ENCODE data around the gene AAK1.
"Not testable (repeated sequence)": the region's sequence is repeated elsewhere in the genome, so short reads cannot be mapped to it uniquely, and the experiment has no call there.

Gene AAK1

DNA sequence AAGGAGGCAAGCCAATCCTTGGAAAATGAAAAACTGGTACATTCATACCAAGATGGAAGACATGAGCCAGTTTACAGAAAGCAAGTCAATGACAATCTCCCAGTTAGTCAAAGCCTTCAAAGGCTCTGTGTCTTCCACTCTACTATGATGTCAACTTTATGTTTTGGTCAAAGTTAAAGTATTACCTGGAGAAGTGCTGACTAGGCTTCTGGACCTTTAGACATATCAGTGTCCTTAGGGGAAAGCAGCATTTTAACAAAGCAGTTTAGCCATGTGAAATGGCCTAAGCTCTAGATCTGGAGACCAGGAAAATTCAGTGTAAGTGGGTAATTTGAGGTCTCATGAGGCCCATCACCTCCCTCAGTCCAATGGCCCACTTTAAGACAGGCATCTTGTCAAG, 30.8 kb downstream of the AAK1 start:
- DNase-seq (ENCODE audit: low read depth), result no peak
- no peak overlapping the region for H3K4me3 ChIP-seq (ENCODE audit: low read depth, low read length)
- TF ChIP-seq, protein P1, sequence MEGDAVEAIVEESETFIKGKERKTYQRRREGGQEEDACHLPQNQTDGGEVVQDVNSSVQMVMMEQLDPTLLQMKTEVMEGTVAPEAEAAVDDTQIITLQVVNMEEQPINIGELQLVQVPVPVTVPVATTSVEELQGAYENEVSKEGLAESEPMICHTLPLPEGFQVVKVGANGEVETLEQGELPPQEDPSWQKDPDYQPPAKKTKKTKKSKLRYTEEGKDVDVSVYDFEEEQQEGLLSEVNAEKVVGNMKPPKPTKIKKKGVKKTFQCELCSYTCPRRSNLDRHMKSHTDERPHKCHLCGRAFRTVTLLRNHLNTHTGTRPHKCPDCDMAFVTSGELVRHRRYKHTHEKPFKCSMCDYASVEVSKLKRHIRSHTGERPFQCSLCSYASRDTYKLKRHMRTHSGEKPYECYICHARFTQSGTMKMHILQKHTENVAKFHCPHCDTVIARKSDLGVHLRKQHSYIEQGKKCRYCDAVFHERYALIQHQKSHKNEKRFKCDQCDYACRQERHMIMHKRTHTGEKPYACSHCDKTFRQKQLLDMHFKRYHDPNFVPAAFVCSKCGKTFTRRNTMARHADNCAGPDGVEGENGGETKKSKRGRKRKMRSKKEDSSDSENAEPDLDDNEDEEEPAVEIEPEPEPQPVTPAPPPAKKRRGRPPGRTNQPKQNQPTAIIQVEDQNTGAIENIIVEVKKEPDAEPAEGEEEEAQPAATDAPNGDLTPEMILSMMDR (conservative IDR thresholded peaks at IDR 0.05; ENCODE audit: low read depth, low read length), result no peak

DNA sequence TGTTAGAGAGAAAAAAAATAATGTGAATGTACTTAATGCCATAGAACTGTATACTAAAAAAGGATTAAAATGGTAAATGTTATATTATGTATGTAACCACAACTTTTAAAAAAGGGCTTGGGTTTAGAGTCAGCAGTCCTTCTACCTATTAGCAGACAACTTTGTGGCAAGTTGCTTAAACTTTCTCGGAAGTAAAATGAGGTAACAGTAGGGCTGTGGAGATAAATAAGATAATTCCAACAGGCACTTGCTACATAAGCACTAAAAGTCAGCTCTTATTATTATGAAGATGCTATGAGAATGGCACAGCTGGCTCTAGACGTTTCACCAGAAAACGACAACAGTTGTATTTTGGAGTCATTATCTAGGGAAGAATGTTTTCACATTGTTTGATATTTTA, 31.3 kb downstream of the AAK1 start:
- H3K4me3 ChIP-seq (ENCODE audit: low read depth, low read length), result no peak overlapping the region
- no peak for DNase-seq (ENCODE audit: low read depth)
- TF ChIP-seq, protein P1 (conservative IDR thresholded peaks at IDR 0.05; ENCODE audit: low read depth, low read length), result no peak

- no peak for DNase-seq (ENCODE audit: low read depth)
- no peak overlapping the region for H3K4me3 ChIP-seq (ENCODE audit: low read depth, low read length)
- TF ChIP-seq, protein P1 (conservative IDR thresholded peaks at IDR 0.05; ENCODE audit: low read depth, low read length), result no peak
These were observed 35.4 kb downstream of the AAK1 start for GRCh38 chr2:69608109-69608508.

GRCh38 chr2:69606771-69607170, 36.8 kb downstream of the AAK1 start:
- not testable (repeated sequence) for DNase-seq (ENCODE audit: low read depth); H3K4me3 ChIP-seq (ENCODE audit: low read depth, low read length)

- TF ChIP-seq, protein P1 (conservative IDR thresholded peaks at IDR 0.05; ENCODE audit: low read depth, low read length), result no peak
- DNase-seq (ENCODE audit: low read depth), result no peak
- H3K4me3 ChIP-seq (ENCODE audit: low read depth, low read length), result no peak overlapping the region
These were observed 38.3 kb downstream of the AAK1 start for GRCh38 chr2:69605284-69605683.

DNA sequence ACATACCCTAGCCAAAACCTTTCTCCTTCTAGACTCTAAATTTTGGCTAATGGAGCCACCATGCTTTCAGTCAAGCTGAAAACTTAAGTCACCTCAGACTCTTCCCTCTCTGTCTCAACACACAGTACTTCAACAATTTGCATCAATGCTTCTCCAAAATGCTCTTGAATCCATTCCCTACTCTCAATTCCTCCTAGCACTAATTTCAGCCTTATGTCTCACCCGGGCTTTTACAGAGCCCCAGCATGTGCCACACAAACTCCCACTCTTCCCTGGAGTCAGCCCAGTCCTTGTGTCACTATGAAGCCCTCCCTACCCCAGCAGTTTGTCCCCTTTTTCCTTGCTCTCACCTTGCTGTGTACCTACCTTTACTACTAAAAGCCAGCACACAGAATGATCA, 38.7 kb downstream of the AAK1 start:
- no peak overlapping the region for H3K4me3 ChIP-seq (ENCODE audit: low read depth, low read length)
- no peak for DNase-seq (ENCODE audit: low read depth)
- TF ChIP-seq, protein P1 (conservative IDR thresholded peaks at IDR 0.05; ENCODE audit: low read depth, low read length), result no peak

DNA sequence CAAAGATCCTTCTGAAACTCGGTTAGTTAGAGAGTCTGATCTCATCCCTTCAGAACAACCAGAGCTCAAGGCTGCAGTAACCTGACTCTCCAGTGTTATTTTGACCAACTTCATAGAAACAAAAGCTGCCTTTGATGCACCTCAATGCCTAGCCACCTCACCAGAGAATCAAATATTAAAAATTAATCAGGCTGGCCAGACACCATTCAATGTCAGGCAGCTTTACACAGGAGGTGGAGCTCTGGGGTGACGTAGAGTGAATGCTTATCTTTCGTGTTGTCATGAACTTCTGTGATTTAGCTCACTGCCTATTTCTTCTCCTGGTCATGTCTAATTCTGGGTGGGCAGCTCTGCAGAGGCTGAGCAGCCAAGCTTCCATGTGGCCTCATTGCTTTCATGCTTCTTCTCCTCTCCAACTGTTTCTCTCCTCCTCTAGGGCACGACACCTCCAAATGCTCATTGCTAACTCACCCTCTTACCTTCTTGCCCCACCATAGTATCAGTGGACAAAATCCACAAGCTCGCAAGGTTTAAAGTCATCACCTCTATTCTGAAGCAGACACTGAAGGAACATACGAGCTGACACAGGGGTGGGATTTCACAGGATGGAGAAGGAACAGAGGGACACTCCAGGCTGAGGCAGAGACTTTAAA, 39.4 kb downstream of the AAK1 start:
- no peak for DNase-seq (ENCODE audit: low read depth)
- H3K4me3 ChIP-seq (ENCODE audit: low read depth, low read length), result no peak overlapping the region
- TF ChIP-seq, protein P1 (conservative IDR thresholded peaks at IDR 0.05; ENCODE audit: low read depth, low read length), result no peak

Data from choroid plexus epithelial cell (primary cell).